Gastroesophageal sphincter (tissue), 3 donors: ENCODE data around the gene SMG6.
A peak's percentile ranks its signal among the peaks of the same experiment; 100 is the strongest.

Experiments
- EP300 ChIP-seq: sonication (generic); formaldehyde crosslinking; IDR thresholded peaks from one replicate; pipeline ENCODE4 v1.6.1; 2017; ENCODE audit warnings: antibody characterized with exemption, mild to moderate bottlenecking
- POLR2A ChIP-seq, 2 donors: fragments of 450-650 bp; IDR thresholded peaks; one replicate each; pipeline ENCODE4 v1.6.1; 2017; ENCODE audit warnings: antibody characterized with exemption in 2 of 2, mild to moderate bottlenecking in 2 of 2, moderate library complexity in 1 of 2
- POLR2AphosphoS5 ChIP-seq: sonication (generic); formaldehyde crosslinking; IDR thresholded peaks from one replicate; pipeline ENCODE4 v1.6.1; 2017; ENCODE audit warnings: antibody characterized with exemption
- TF ChIP-seq, protein P1 (sequence below), 4 experiments: fragments of 200-600 bp in 2 of 4; fragments of 450-650 bp in 2 of 4; sonication (generic) in 1 of 4; IDR thresholded peaks; one replicate each; pipeline ENCODE4 v1.5.1; 2017 to 2019; ENCODE audit warnings: antibody characterized with exemption in 4 of 4, mild to moderate bottlenecking in 2 of 4, moderate library complexity in 2 of 4

DNA sequence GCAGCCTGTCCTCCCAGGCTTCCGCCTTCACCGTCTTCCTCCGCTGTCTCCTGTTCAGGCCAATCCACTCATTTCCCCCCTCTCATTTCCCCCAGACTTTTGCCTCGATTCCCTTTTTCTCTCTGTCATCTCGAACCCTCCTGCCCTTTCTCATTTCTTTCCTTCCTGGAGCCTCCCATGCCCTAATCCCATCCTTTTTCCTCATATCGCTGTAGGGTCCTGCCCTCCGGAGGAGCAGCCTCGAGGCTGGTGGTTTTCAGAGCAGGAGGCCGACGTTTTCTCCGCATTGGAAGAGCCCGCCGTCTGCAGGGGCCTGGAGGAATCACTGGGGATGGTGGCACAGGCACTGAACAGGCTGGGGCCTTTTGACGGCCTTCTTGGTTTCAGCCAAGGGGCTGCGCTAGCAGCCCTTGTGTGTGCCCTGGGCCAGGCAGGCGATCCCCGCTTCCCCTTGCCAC lies 261.2 kb downstream of the SMG6 start:
- TF ChIP-seq, protein P1, sequence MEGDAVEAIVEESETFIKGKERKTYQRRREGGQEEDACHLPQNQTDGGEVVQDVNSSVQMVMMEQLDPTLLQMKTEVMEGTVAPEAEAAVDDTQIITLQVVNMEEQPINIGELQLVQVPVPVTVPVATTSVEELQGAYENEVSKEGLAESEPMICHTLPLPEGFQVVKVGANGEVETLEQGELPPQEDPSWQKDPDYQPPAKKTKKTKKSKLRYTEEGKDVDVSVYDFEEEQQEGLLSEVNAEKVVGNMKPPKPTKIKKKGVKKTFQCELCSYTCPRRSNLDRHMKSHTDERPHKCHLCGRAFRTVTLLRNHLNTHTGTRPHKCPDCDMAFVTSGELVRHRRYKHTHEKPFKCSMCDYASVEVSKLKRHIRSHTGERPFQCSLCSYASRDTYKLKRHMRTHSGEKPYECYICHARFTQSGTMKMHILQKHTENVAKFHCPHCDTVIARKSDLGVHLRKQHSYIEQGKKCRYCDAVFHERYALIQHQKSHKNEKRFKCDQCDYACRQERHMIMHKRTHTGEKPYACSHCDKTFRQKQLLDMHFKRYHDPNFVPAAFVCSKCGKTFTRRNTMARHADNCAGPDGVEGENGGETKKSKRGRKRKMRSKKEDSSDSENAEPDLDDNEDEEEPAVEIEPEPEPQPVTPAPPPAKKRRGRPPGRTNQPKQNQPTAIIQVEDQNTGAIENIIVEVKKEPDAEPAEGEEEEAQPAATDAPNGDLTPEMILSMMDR (IDR thresholded peaks at IDR 0.05): peak in 1 of 4 experiments; percentile 21
- TF ChIP-seq POLR2AphosphoS5: no peak
- no peak for TF ChIP-seq POLR2A (IDR thresholded peaks at IDR 0.05)
- no peak for TF ChIP-seq EP300
